ENCODE data around the gene WNT9B.

DNA sequence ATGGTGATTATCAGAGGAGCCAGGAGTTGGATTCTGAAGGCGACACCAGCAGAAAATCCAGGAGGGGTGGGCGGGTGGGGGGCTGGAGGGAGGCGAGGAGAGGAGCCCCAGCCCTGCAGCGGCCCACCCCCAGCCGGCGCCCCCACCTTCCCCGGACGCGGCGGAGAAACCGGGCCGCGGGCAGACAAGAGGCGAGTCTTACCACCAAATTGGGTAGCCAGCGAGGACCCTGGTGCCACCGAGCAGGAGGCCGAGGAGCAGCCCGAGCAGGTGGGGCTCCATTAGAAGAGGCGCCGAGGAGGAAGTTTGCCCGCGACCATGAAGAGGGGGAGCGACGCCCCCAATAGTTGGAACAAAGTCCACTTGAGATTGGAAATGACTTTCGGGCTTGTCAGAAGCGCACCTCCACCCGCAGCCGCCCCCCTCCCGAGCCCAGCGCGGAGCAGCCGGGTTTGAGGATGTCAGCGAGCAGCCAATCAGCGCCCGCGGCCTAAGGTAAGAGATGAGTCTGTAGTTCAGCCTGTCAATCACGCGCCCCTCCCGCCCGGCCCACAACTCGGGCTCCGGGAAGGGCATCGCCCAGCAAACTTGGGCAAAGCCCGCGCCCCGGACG, 33.0 kb upstream of the WNT9B start, which contains the start of gene WNT3:
- no peak for TF ChIP-seq CTCF (IDR thresholded peaks at IDR 0.05; ENCODE audit: insufficient read depth, low read length, poor library complexity, severe bottlenecking)
- TF ChIP-seq EZH2phosphoT487 (conservative IDR thresholded peaks at IDR 0.05; ENCODE audit: low read length) = no peak
